Right cardiac atrium (tissue), 5 donors: ENCODE results near the gene VPS29. TPM values are rescaled to one million over a fixed set of nuclear protein-coding genes. Genes with fewer than 3 reads are reported as not detected.
"Not testable (repeated sequence)": the region's sequence is repeated elsewhere in the genome, so short reads cannot be mapped to it uniquely, and the experiment has no call there.

ENCODE experiments used
- ATAC-seq, 2 donors: fragments of 200-7000 bp; cut with Tn5 transposase; one replicate each; pipeline versions ENCODE4 v1.8.0 to v1.9.1; 2020; ENCODE audit warnings: moderate library complexity in 2 of 2, mild to moderate bottlenecking in 1 of 2
- DNase-seq, 3 donors: peaks; one replicate each; pipeline ENCODE4 v3.0.0-alpha.2; 2020
- H3K27ac ChIP-seq: one replicate; pipeline ENCODE4 v1.5.1; 2013; ENCODE audit warnings: mild to moderate bottlenecking, low read length, control low read depth, moderate library complexity
- H3K27me3 ChIP-seq: one replicate; pipeline ENCODE4 v1.6.1; 2013; ENCODE audit not compliant: control insufficient read depth, insufficient read depth
- H3K4me1 ChIP-seq: one replicate; pipeline ENCODE4 v1.6.1; 2013; ENCODE audit warnings: low read length; ENCODE audit not compliant: control insufficient read depth, insufficient read depth
- H3K4me3 ChIP-seq: one replicate; pipeline ENCODE4 v1.5.1; 2013; ENCODE audit warnings: low read length, control low read depth
- H3K9me3 ChIP-seq: one replicate; pipeline ENCODE4 v1.6.1; 2013; ENCODE audit warnings: low read length; ENCODE audit not compliant: control insufficient read depth
- WGBS: extraction: QIAGEN DNeasy Blood & Tissue Kit; methylation state at CpG from one replicate; pipeline ENCODE4 v1.1.7; 2013; 5-methylcytosine and 5-hydroxymethylcytosine counted together
- intact Hi-C, 4 donors: fragments of 100-400 bp; cut with DNase I; formaldehyde crosslinking; loops; one replicate each; pipeline versions ENCODE4 v1.11.0 to v1.14.0; 2022 to 2023
- polyA plus RNA-seq: library from polyadenylated mRNA; stranded (reverse); fragments of 200-250 nt; gene quantifications from one replicate; pipeline ENCODE4 v1.2.3, GENCODE V29; 2013
- total RNA-seq, 4 donors: library from RNA; stranded (reverse); fragmentation: NEBNext Ultra II Directional; extraction: Animal tissue kit (Norgen Biotek cat#: 25700); gene quantifications; one replicate each; pipeline ENCODE4 v1.2.1, GENCODE V29; 2021
- donor health status: healthy with polysubstance abuse.
- donor health status: DM: no; HTN: yes; CAD: no.
- donor health status: DM: no; HTN: no; CAD: no.
- donor health status: DM: no; HTN: yes; CAD: no; lungs with severe emphysema.
- donor health status: DM: yes; HTN: yes; CAD: no.

Gene VPS29
- total and polyA plus RNA-seq, 5 donors, result 74.3 to 151 (median 88.8) TPM

DNA sequence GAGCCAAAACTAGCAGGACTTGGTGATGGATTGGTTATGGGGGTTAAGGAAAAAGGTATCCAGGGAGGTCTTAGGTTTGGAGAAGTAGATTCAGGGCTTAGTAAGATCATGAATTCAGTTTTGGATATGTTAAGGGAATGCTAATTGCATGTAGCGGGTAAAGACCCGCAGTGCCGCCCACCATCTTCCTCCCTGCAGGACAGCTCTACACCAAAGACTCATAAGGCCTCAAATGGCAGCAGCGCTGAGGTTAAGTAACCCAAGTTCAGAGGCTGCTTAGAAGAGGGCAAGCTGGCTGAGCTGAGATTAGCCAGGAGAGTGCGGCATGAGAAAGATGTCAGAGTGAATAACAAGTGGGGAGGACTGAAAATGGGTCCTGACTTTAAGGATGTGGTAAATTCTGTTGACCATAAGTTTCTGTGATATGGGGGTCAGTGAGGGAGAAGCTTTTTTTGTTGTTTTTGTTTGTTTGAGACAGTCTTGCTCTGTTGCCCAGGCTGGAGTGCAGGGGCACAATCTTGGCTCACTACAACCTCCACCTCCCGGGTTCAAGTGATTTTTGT is 26.4 kb upstream of the VPS29 start:
- DNase-seq, result no peak
- peak in 1 of 2 donors; percentile 31 for ATAC-seq
- intact Hi-C loops, result no loop called here
- H3K27ac ChIP-seq, result no peak overlapping the region
- no peaks in the 10 kb centered on the region for H3K27me3 ChIP-seq
- WGBS, result 96% methylated on average over 6 of the region's 6 CpGs
- no peak overlapping the region for H3K4me3 ChIP-seq
- H3K4me1 ChIP-seq, result no peaks in the 10 kb centered on the region
- H3K9me3 ChIP-seq, result no peaks in the 10 kb centered on the region

DNA sequence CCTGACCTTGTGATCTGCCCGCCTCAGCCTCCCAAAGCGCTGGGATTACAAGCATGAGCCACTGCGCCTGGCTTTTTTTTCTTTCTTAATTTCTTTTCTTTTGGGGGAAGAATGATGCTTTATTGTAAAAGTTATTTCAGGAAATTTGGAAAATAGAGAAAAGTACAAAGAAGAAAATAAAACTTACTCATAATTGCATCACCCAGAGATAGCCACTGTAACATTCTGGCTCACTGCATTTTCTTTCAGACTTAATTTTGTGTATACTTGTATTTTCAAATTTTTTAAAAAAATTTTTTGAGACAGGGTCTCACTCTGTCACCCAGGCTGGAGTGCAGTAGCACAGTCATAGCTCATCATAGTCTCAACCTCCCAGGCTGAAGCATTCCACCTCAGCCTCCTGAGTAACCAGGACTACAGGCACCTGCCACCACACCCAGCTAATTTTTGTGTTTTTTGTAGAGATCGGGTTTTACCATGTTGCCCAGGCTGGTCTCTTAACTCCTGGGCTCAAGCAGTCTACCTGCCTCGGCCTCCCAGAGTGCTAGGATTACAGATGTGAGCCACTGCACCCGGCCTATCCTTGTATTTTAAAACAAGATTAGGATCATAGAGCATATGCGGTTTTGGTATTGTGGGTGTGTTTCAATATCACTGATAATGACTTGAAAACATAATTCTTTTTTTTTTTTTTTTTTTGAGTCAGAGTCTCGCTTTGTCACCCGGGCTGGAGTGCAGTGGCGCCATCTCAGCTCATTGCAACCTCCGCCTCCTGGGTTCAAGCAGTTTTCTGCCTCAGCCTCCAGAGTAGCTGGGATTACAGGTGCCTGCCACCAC is 19.2 kb upstream of the VPS29 start:
- H3K27me3 ChIP-seq, H3K27ac ChIP-seq, DNase-seq, H3K4me1 ChIP-seq, ATAC-seq, H3K9me3 ChIP-seq, intact Hi-C loops, H3K4me3 ChIP-seq: not testable (repeated sequence)
- WGBS, result 92% methylated on average over 11 of the region's 11 CpGs

DNA sequence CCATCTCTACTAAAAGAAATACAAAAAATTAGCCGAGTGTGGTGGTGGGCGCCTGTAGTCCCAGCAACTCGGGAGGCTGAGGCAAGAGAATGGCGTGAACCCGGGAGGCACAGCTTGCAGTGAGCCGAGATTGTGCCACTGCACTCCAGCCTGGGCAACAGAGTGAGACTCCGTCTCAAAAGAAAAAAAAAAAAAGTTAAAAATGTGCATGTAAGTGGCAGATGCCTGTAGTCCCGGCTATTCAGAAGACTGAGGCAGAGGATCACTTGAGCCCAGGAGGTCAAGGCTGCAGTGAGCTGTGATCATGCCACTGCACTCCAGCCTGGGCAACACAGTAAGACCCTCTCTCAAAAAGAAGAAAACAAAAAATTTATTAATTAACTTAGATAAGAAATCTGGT is 16.1 kb upstream of the VPS29 start:
- H3K27ac ChIP-seq, ATAC-seq, H3K4me1 ChIP-seq, intact Hi-C loops, H3K27me3 ChIP-seq, DNase-seq, H3K9me3 ChIP-seq, H3K4me3 ChIP-seq: not testable (repeated sequence)
- WGBS, result 92% methylated on average over 8 of the region's 8 CpGs

DNA sequence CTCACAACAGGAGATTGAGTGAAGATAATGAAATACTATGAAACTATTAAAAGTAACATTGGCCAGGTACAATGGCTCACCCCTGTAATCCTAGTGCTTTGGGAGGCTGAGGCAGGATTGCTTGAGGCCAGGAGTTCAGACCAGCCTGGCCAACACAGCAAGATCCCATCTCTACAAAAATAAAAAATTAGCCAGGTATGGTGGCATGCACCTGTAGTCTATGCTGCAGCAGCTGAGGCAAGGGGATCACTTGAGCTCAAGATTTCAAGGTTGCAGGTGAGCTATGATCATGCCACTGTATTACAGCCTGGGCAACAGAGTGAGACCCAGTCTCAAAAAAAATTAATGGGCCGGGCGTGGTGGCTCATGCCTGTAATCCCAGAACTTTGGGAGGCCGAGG is 15.1 kb upstream of the VPS29 start:
- Histone ChIP-seq H3K4me1 (no peaks in the 10 kb centered on the region), H3K27ac (no peak overlapping the region), H3K9me3 (no peaks in the 10 kb centered on the region), H3K4me3 (no peak overlapping the region), H3K27me3 (no peaks in the 10 kb centered on the region)
- DNase-seq, result no peak
- intact Hi-C loops, result no loop called here
- 88% methylated on average over 3 of the region's 3 CpGs for WGBS
- no peak for ATAC-seq

DNA sequence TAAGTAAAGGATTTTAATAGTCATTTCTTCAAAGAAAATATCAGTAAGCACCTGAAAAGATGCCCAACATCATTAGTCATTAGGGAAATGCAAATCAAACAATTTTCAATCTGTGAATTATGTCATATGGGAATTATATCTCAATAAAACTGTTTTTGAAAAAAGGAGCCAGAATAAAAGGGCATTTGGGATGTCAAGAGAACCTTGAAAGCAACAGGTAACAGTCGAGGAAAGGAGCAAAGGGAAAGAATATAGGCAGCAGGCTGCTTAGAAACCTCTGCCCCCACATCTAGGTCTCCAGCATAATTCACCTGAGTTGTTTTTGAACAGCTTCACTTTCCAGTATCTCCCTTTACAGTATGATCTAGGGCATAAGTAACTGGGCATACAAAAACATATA is 12.5 kb upstream of the VPS29 start:
- DNase-seq, result no peak
- Histone ChIP-seq H3K27me3 (no peaks in the 10 kb centered on the region), H3K27ac (no peak overlapping the region), H3K4me1 (no peaks in the 10 kb centered on the region), H3K9me3 (no peaks in the 10 kb centered on the region), H3K4me3 (no peak overlapping the region)
- 70% methylated on average over 1 of the region's 1 CpG for WGBS
- no peak for ATAC-seq
- intact Hi-C loops, result loop anchor here in 3 of 4 donors (5.0 kb wide), 2 partner anchors 88 to 373 kb away; no protein-coding TSS in a partner anchor

DNA sequence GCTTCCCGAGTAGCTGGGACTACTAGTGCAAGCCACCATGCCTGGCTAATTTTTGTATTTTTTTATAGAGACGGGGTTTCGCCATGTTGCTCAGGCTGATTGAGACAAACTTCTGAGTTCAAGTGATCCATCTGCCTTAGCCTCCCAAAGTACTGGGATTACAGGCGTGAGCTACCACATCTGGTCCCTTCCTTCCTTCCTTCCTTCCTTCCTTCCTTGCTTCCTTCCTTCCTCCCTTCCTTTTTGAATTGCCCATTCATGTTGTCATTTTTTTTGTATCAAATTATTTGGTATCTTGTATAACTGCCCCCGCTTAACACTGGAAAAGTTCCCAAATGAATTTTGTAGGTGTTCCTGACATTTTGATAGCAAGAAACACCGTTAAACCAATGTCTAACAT is 11.9 kb upstream of the VPS29 start:
- no peaks in the 10 kb centered on the region for H3K4me1 ChIP-seq
- intact Hi-C loops, result loop anchor here (2.0 to 5.0 kb wide), 4 partner anchors 85 to 373 kb away; no protein-coding TSS in a partner anchor
- no peak for ATAC-seq
- no peak for DNase-seq
- H3K27me3 ChIP-seq, result no peaks in the 10 kb centered on the region
- H3K9me3 ChIP-seq, result no peaks in the 10 kb centered on the region
- 65% methylated on average over 6 of the region's 6 CpGs for WGBS
- no peak overlapping the region for H3K4me3 ChIP-seq
- H3K27ac ChIP-seq, result no peak overlapping the region

DNA sequence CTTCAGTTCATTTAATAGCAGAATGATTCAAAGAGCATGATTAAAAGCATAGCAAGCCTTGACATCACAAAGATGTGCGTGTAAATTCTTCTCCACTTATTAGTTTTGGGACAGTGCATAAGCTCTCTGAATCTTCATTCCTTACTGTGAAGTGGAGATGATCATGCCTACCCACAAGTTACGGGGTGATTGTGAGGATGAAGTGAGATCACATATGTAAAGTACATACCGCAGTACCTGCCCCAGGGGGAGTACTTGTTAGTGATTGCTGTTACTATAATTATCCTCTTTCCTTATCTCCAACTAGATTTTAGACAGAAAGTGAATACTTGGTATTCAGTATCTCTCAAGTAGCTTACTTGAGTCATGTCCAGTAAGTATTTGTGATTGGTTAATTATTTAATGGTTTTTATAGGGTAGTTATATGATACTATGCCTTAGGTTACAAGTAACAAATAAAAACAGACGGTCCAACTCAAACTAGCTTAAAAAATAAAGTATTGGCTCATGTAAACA is 6.2 kb upstream of the VPS29 start:
- DNase-seq (no peak), ATAC-seq (no peak)
- H3K4me1 ChIP-seq, result no peaks in the 10 kb centered on the region
- H3K4me3 ChIP-seq, result no peak overlapping the region
- intact Hi-C loops, result loop anchor here in 1 of 4 donors (10.0 kb wide), 1 partner anchor 317 kb away; no protein-coding TSS in a partner anchor
- no peaks in the 10 kb centered on the region for H3K9me3 ChIP-seq
- H3K27me3 ChIP-seq, result no peaks in the 10 kb centered on the region
- no peak overlapping the region for H3K27ac ChIP-seq
- WGBS, result 82% methylated on average over 4 of the region's 4 CpGs

DNA sequence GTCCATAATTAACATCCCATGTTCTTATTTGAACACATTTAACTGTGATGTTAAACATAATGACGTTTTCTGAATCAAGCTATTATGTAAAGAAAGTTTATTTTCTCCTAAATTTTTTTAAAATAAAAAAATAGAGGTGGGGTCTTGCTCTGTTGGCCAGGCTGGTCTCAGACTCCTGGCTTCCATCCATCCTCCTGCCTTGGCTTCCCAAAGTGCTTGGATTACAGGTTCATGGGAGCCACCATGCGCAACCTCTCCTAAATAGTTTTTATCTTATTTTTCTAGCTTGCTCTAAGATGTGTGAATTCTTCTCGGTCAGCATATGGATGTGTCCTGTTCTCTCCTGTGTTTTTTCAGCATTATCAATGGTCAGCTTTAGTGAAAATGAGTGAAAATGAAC is 3.4 kb upstream of the VPS29 start:
- intact Hi-C loops, result loop anchor here in 1 of 4 donors (10.0 kb wide), 1 partner anchor 319 kb away; no protein-coding TSS in a partner anchor

DNA sequence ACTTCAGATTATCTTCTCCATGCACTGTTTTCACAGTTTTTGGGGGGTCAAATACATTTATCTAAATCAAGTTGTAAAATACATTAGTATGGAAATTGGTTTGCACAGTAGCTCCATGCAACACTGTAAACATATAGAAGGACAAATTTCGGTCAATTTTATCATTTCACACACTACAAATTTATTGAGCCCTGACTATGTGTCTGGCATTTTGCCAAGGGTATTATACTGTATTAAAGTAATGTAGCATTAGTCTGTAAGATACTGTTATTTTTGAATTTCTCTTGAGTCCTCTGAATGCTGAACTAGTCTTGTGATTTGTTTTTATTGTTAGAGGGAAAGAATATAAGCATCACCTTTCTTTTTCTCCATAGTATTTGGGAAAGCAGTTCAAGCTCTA is 1.5 kb upstream of the VPS29 start:
- H3K4me3 ChIP-seq, result no peak overlapping the region
- WGBS, result 73% methylated on average over 1 of the region's 1 CpG
- intact Hi-C loops, result loop anchor here in 1 of 4 donors (10.0 kb wide), 1 partner anchor 321 kb away; no protein-coding TSS in a partner anchor

More for the DNA sequence above, 3.4 kb upstream of the VPS29 start:
- ATAC-seq (no peak), DNase-seq (no peak)
- no peaks in the 10 kb centered on the region for H3K9me3 ChIP-seq
- 71% methylated on average over 3 of the region's 3 CpGs for WGBS
- no peak overlapping the region for H3K4me3 ChIP-seq
- no peaks in the 10 kb centered on the region for H3K27me3 ChIP-seq
- H3K27ac ChIP-seq, result no peak overlapping the region
- H3K4me1 ChIP-seq, result peaks cover 3% of the 10 kb centered on the region

DNA sequence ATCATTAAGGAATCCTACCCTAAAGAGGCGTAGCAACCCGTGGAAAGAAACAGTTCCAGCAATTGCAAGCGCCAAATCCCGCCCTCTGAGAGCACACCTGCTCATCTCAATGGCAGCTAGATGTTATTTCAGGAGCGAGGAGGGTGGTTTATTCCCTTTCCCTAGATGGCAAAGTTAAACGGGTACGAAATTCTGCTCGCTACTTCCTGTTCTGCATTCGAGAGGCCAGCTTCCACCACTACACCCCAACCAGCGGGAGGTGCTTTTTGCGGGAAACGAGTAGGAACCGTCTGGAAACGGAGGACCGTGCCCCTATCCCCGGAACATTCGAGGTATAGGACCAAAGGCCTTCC is 536 bp downstream of the VPS29 start:
- ATAC-seq (peak in 1 of 2 donors; percentile 37), DNase-seq (peak in 1 of 3 donors; percentile 18)
- H3K9me3 ChIP-seq, result no peaks in the 10 kb centered on the region
- peaks cover 3% of the 10 kb centered on the region for H3K4me1 ChIP-seq
- no peaks in the 10 kb centered on the region for H3K27me3 ChIP-seq
- under 1% methylated on average over 17 of the region's 17 CpGs for WGBS
- peak overlapping the region; percentile 65 for H3K27ac ChIP-seq
- intact Hi-C loops, result loop anchor here in 1 of 4 donors (10.0 kb wide), 1 partner anchor 323 kb away; no protein-coding TSS in a partner anchor
- peak overlapping the region; percentile 86 for H3K4me3 ChIP-seq

More for the DNA sequence above, 1.5 kb upstream of the VPS29 start:
- H3K4me1 ChIP-seq, result peaks cover 3% of the 10 kb centered on the region
- DNase-seq, result no peak
- H3K27ac ChIP-seq, result no peak overlapping the region
- H3K9me3 ChIP-seq, result no peaks in the 10 kb centered on the region
- no peak for ATAC-seq
- no peaks in the 10 kb centered on the region for H3K27me3 ChIP-seq
